Measurements from ENCODE around the gene DYNLT4.
"Not testable (repeated sequence)": the region's sequence is repeated elsewhere in the genome, so short reads cannot be mapped to it uniquely, and the experiment has no call there.

GRCh38 chr1:44824392-44824791 lies 17.2 kb upstream of the DYNLT4 start:
- TF ChIP-seq EZH2 (IDR thresholded peaks at IDR 0.05; ENCODE audit: low read depth); CTCF (conservative IDR thresholded peaks at IDR 0.05): not testable (repeated sequence)

All from PC-9 (cell line).